ENCODE measurements around the gene SEMA3G.

SEMA3G gene

DNA sequence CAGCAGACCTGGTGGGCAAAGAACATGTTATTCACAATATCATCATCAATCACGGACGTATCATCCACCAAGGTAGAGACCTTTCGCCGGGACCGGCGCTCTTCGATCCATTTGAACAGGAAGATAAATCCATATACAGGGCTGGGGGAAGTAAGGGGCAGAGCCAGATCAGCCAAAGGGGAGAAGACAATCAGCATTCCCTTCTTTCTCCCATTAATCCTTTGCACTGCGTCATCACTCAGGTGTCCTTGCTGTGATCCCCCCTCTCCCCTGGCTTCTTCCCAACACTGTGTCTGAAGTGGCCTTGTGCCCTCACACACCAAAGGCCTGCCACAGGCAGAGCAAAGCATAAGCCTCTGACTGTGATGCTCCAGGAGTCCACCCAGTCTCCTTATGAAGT, 36.4 kb downstream of the SEMA3G start:
- DNase-seq (ENCODE audit: low read depth in 2 of 2), result no peak

- no peak for DNase-seq (ENCODE audit: low read depth in 2 of 2)
Measured at GRCh38 chr3:52407779-52408178, 37.1 kb downstream of the SEMA3G start.

GRCh38 chr3:52406791-52407510, 38.0 kb downstream of the SEMA3G start:
- DNase-seq (ENCODE audit: low read depth in 2 of 2), result no peak

- DNase-seq (ENCODE audit: low read depth in 2 of 2), result no peak
Measured at GRCh38 chr3:52406231-52406661, 38.7 kb downstream of the SEMA3G start.

GRCh38 chr3:52405601-52406110, 39.2 kb downstream of the SEMA3G start:
- no peak for DNase-seq (ENCODE audit: low read depth in 2 of 2)

- DNase-seq (ENCODE audit: low read depth in 2 of 2), result no peak
Measured at GRCh38 chr3:52405066-52405465, 39.8 kb downstream of the SEMA3G start.

- DNase-seq (ENCODE audit: low read depth in 2 of 2), result no peak
Measured at GRCh38 chr3:52404391-52404790, 40.5 kb downstream of the SEMA3G start.

GRCh38 chr3:52403955-52404354, 40.9 kb downstream of the SEMA3G start:
- no peak for DNase-seq (ENCODE audit: low read depth in 2 of 2)

DNA sequence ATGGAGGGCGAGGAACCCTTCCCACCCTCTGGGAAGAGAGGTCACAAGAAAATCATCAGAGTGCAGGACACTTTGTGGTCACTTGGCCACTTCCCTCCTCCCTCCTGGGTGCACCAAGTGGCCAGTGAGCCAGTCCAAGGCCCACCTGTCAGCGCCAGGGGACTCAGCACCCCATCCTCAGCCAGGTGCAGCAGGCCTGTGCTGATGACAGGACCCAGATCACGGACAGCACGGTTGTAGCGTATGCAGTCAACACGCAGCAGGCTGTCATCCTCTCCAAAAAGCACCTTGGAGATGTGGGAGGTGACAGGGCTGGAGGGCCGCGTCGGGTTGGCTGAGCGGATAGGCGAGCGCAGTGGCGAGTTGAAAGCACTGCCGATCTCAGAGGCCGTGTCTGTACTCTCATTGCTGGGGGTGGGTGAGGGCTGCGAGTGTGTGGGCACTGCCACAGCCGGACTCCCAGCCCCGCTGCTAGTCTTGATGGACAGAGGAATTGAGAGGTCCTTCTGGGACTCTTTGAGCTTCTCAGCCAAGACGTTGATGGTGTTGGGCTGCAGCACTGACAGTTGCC, 41.5 kb downstream of the SEMA3G start:
- no peak for DNase-seq (ENCODE audit: low read depth in 2 of 2)

GRCh38 chr3:52402706-52403270, 42.1 kb downstream of the SEMA3G start:
- DNase-seq (ENCODE audit: low read depth in 2 of 2), result no peak

GRCh38 chr3:52402101-52402521, 42.8 kb downstream of the SEMA3G start:
- DNase-seq (ENCODE audit: low read depth in 2 of 2), result no peak

GRCh38 chr3:52401551-52401950, 43.4 kb downstream of the SEMA3G start:
- no peak for DNase-seq (ENCODE audit: low read depth in 2 of 2)

DNA sequence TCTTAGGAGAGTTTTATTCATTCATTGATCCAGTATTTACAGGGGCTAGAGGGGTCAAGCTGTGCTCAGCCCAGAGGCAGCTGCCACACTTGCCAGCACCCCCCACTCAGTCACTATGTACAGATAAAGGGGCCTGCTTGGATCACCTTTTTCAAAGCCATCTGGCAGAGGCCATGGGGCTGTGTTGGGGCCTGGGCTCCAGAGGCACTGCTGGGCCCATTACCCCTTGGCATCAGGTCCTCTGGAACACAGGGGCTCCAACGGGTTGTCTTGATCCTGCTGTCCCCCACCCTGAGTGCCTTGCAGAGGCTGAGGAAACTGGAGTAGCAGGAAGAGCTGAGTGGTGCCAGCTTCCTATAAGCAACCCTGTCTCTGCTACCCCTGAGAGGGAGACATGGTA, 43.9 kb downstream of the SEMA3G start:
- DNase-seq (ENCODE audit: low read depth in 2 of 2), result no peak

- no peak for DNase-seq (ENCODE audit: low read depth in 2 of 2)
Measured at GRCh38 chr3:52400275-52400793, 44.6 kb downstream of the SEMA3G start.

DNA sequence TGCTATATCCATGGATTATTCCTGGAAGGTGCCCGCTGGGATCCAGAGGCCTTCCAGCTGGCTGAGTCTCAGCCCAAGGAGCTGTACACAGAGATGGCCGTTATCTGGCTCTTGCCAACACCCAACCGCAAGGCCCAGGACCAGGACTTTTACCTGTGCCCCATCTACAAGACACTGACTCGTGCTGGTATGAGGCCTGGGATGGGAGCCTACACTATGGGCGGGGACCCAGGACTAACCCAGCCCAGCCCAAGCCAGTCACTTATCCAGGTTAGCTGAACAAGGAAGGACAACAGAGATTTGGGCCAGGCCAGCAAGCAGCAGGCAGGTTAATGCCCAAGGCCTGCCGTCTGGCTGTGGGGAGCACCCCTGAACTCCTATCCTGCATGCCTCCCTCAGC, 45.3 kb downstream of the SEMA3G start:
- no peak for DNase-seq (ENCODE audit: low read depth in 2 of 2)

DNA sequence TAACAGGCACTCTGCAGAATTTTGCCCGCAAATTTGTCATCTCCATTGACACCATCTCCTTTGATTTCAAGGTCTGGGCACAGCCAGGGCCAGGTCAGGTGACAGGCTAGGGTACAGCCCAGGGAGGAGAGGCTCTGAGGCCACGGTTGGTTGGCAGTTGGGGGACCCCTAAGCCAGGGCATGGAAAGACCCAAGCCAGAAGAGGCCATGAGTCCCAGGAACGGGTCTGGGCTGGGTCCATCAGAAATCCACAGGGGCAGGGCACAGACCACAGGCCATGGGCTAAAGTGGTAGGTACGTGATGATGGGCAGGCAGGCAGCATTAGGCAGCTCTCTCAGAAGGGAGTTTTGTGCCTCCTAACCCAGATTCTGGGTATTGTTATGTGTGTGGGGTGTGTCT, 45.8 kb downstream of the SEMA3G start:
- no peak for DNase-seq (ENCODE audit: low read depth in 2 of 2)

GRCh38 chr3:52398670-52399081, 46.2 kb downstream of the SEMA3G start:
- no peak for DNase-seq (ENCODE audit: low read depth in 2 of 2)

- no peak for DNase-seq (ENCODE audit: low read depth in 2 of 2)
Measured at GRCh38 chr3:52397676-52398399, 47.1 kb downstream of the SEMA3G start.

DNA sequence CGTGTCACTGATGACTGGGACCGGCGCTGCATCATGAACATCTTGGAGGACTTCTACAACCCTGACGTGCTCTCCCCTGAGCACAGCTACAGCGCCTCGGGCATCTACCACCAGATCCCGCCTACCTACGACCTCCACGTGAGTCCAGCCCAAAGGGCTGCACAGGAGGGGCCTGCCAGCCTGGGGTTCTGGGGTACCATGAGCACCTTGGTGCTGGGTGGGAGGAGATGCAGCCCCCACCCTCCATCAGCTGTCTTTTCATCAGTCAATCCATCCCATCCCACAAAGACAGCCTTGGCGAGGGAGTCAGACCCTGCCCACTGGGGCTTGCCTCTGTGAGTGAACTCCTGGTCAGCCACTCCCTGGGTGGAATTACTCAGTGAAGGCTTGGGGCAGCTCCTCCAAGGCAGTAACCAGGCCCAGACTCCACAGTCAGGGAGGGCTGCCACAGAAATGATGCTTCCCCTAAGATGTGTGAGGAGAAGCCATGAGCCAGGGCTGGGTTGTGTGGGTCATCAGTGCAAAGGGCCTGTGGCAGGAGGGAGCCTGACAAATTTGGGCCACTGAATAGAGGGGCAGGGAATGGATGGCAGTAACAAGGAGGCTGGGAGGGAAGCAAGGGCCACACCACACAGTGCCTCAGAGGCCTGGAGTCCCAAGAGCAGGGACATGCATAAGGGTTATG, 47.9 kb downstream of the SEMA3G start:
- DNase-seq (ENCODE audit: low read depth in 2 of 2), result no peak

DNA sequence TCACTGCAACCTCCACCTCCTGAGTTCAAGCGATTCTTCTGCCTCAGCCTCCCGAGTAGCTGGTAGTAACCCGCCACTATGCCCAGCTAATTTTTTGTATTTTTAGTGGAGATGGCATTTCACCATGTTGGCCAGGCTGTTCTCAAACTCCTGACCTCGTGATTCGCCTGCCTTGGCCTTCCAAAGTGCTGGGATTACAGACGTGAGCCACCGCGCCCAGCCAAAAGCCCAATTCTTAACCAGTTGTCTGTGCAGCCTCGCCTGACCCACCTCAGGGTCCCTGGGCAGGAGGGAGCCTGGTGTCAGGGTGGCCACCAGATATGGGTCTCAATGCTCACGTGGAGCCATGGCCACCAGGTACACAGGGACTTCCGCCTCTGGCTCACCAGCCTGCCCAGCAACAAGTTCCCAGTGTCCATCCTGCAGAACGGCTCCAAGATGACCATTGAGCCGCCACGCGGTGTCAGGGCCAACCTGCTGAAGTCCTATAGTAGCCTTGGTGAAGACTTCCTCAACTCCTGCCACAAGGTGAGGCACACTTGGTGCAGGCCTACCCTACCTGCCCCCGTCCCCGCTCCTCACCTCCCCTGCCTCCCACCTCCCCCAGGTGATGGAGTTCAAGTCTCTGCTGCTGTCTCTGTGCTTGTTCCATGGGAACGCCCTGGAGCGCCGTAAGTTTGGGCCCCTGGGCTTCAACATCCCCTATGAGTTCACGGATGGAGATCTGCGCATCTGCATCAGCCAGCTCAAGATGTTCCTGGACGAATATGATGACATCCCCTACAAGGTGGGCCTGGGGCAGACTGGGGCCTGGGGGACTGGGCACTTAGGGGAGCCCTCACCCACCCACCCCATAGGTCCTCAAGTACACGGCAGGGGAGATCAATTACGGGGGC, 48.6 kb downstream of the SEMA3G start:
- DNase-seq (ENCODE audit: low read depth in 2 of 2), result no peak

- no peak for DNase-seq (ENCODE audit: low read depth in 2 of 2)
Measured at GRCh38 chr3:52395503-52395865, 49.4 kb downstream of the SEMA3G start.

Data from stimulated activated CD4-positive, alpha-beta T cell treated with anti-CD3 and anti-CD28 coated beads, Interleukin-1b, Interleukin-23, amount 100 ng/mL, for 1 hour (primary cell).